OCI-LY7 (cell line): ENCODE results near the gene FRMD8. TPM values are rescaled to one million over a fixed set of nuclear protein-coding genes. Genes with fewer than 3 reads are reported as not detected.

Experiments used
- BruUV-seq: library from RNA; stranded (reverse); fragments of 400-500 nt; replicated peaks from 2 replicates; lab custom pipeline; 2021; lab: Mats Ljungman, UMichigan
- CTCF ChIA-PET: fragments of 300-600 bp; sonication (Branson Sonifier 250); formaldehyde crosslinking; loops from one replicate; lab custom pipeline; 2022; ENCODE audit warnings: antibody characterized with exemption; ENCODE audit not compliant: unreplicated experiment; lab: Charles Lee
- POLR2A ChIA-PET: fragments of 300-600 bp; sonication (Branson Sonifier 250); formaldehyde crosslinking; loops from one replicate; lab custom pipeline; 2022; ENCODE audit warnings: antibody characterized with exemption; lab: Charles Lee
- DNase-seq: peaks from one replicate; pipeline ENCODE4 v3.0.0-alpha.2; 2015; ENCODE audit warnings: low spot score
- H2AFZ ChIP-seq: fragments of 200-600 bp; sonication (generic), shearing (Covaris generic); 2 replicates; pipeline ENCODE4 v1.6.1; 2014; ENCODE audit warnings: mild to moderate bottlenecking, antibody characterized with exemption, low read length, moderate library complexity
- H3K27ac ChIP-seq: fragments of 200-600 bp; sonication (generic); 2 replicates; pipeline ENCODE4 v1.5.1; 2014; ENCODE audit warnings: mixed run types, low read depth, mild to moderate bottlenecking, moderate library complexity, low read length, inconsistent platforms; ENCODE audit not compliant: poor library complexity, severe bottlenecking
- H3K36me3 ChIP-seq: fragments of 200-600 bp; sonication (generic); 2 replicates; pipeline ENCODE4 v1.6.1; 2014; ENCODE audit warnings: mild to moderate bottlenecking, antibody characterized with exemption, low read length, moderate library complexity, mixed read lengths; ENCODE audit not compliant: insufficient read depth
- H3K4me1 ChIP-seq: fragments of 200-600 bp; sonication (generic); 2 replicates; pipeline ENCODE4 v1.5.1; 2014; ENCODE audit warnings: mild to moderate bottlenecking, low read length; ENCODE audit not compliant: insufficient read depth, poor library complexity, severe bottlenecking
- H3K4me2 ChIP-seq: fragments of 200-600 bp; sonication (generic); 2 replicates; pipeline ENCODE4 v1.6.1; 2014; ENCODE audit warnings: mild to moderate bottlenecking, low read length
- H3K4me3 ChIP-seq: fragments of 200-600 bp; sonication (generic); 2 replicates; pipeline ENCODE4 v1.5.1; 2014; ENCODE audit warnings: mild to moderate bottlenecking, low read depth, low read length; ENCODE audit not compliant: poor library complexity, severe bottlenecking
- H3K79me2 ChIP-seq: fragments of 200-600 bp; sonication (generic); 2 replicates; pipeline ENCODE4 v1.6.1; 2016; ENCODE audit warnings: low read depth, mild to moderate bottlenecking, low read length, moderate library complexity, mixed read lengths; ENCODE audit not compliant: insufficient read depth
- H3K9me2 ChIP-seq: fragments of 200-600 bp; sonication (generic); 2 replicates; pipeline ENCODE4 v1.6.1; 2016; ENCODE audit warnings: mild to moderate bottlenecking, low read length, mixed read lengths; ENCODE audit not compliant: insufficient read depth
- H3K9me3 ChIP-seq: fragments of 200-600 bp; sonication (generic); 2 replicates; pipeline ENCODE4 v1.6.1; 2014; ENCODE audit warnings: mild to moderate bottlenecking, mixed run types, low read length, mixed read lengths
- H4K20me1 ChIP-seq: fragments of 200-600 bp; sonication (generic); 2 replicates; pipeline ENCODE4 v1.6.1; 2014; ENCODE audit warnings: mild to moderate bottlenecking, antibody characterized with exemption, low read length, moderate library complexity, mixed read lengths; ENCODE audit not compliant: insufficient read depth
- CTCF ChIP-seq: fragments of 200-600 bp; sonication (generic); conservative IDR thresholded peaks from 2 replicates; pipeline ENCODE4 v1.5.1; 2014; ENCODE audit warnings: mild to moderate bottlenecking, antibody characterized with exemption, low read length, moderate library complexity, mixed read lengths
- EZH2phosphoT487 ChIP-seq: fragments of 200-600 bp; sonication (generic); IDR thresholded peaks from 2 replicates; pipeline ENCODE4 v1.6.1; 2018; ENCODE audit warnings: low read depth, borderline replicate concordance, mild to moderate bottlenecking, mixed run types, antibody characterized with exemption, low read length, moderate library complexity, mixed read lengths
- intact Hi-C: fragments of 100-400 bp; cut with micrococcal nuclease; formaldehyde crosslinking; loops from one replicate; pipeline ENCODE4 v1.10.0; 2022; ENCODE audit not compliant: unreplicated experiment
- total RNA-seq, 2 experiments: library from RNA; depleted of rRNA in 1 of 2; stranded (reverse); fragments of >200 nt in 1 of 2; shearing (Covaris generic) in 1 of 2; gene quantifications; 2 replicates each; pipeline ENCODE4 v1.2.3, GENCODE V29; 2014 to 2022

FRMD8 gene
- total RNA-seq, 2 experiments from 2014 or later, result 37.6 to 55.8 TPM

- peaks cover 31% of the 10 kb centered on the region; the same call in 1 of the 2 replicates for H3K36me3 ChIP-seq
- H4K20me1 ChIP-seq, result no peaks in the 10 kb centered on the region
- H3K4me3 ChIP-seq, result no peak overlapping the region
- no peak overlapping the region for H3K27ac ChIP-seq
- H2AFZ ChIP-seq, result no peak overlapping the region
- H3K4me1 ChIP-seq, result peaks cover 24% of the 10 kb centered on the region
- no peak for DNase-seq
- peaks cover 7% of the 10 kb centered on the region; the same call in 1 of the 2 replicates for H3K79me2 ChIP-seq
- intact Hi-C loops, result no loop called here
- H3K4me2 ChIP-seq, result peak overlapping the region; percentile 91; the same call in 1 of the 2 replicates
- no peaks in the 10 kb centered on the region for H3K9me3 ChIP-seq
- ChIA-PET POLR2A (no interaction called here), CTCF (no interaction called here)
- TF ChIP-seq EZH2phosphoT487 (no peak), CTCF (no peak)
- H3K9me2 ChIP-seq, result no peaks in the 10 kb centered on the region
- no TSS peak for BruUV-seq
Measured at GRCh38 chr11:65389294-65389980, 3.0 kb downstream of the FRMD8 start.

GRCh38 chr11:65390099-65390941, 3.9 kb downstream of the FRMD8 start:
- no peaks in the 10 kb centered on the region for H3K9me3 ChIP-seq
- no peaks in the 10 kb centered on the region for H3K9me2 ChIP-seq
- H3K4me2 ChIP-seq, result peak overlapping the region; percentile 7; the same call in 1 of the 2 replicates
- no TSS peak for BruUV-seq
- CTCF ChIA-PET, result no interaction called here
- peaks cover 22% of the 10 kb centered on the region for H3K4me1 ChIP-seq
- intact Hi-C loops, result no loop called here
- H4K20me1 ChIP-seq, result no peaks in the 10 kb centered on the region
- peaks cover 7% of the 10 kb centered on the region; the same call in 1 of the 2 replicates for H3K79me2 ChIP-seq
- no peak overlapping the region for H3K27ac ChIP-seq
- no peak overlapping the region for H3K4me3 ChIP-seq
- H3K36me3 ChIP-seq, result peaks cover 36% of the 10 kb centered on the region; the same call in 1 of the 2 replicates
- no peak for DNase-seq
- TF ChIP-seq CTCF, result no peak
- no peak for TF ChIP-seq EZH2phosphoT487
- POLR2A ChIA-PET, result interaction anchor here (0.6 kb wide), 3 partner anchors 8 to 58 kb away, joined by 3 to 4 read pairs (median 3); no protein-coding TSS in a partner anchor
- H2AFZ ChIP-seq, result no peak overlapping the region
